VCaP (cell line): ENCODE measurements around the gene SEMA5B.

ENCODE experiments used
- H3K27ac ChIP-seq: fragments of 450-650 bp; 2 replicates; pipeline ENCODE4 v1.5.1; 2017
- TF ChIP-seq, protein P1 (sequence below): fragments of 450-650 bp; conservative IDR thresholded peaks from 2 replicates; pipeline ENCODE4 v1.5.1; 2017; ENCODE audit warnings: mild to moderate bottlenecking, moderate library complexity

The SEMA5B gene

DNA sequence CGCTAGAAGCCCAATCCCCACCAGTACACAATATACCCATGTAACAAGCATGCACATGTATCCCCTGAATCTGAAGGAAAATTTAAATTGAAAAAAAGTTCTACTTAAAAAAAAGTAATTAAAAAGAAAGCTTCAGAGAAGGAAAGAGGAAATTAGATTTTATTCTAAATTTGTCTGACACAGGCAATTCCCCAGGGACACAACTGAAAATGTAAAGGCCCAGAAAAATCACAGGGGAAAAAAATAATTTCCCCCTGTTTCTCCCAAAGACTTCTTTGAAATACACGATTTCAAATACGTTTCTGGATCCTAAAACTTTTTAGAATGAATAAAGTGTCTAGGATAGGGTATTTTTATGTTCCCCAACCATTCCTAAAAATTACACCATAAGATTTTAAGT lies 42.9 kb downstream of the SEMA5B start:
- H3K27ac ChIP-seq: no peak overlapping the region
- TF ChIP-seq, protein P1, sequence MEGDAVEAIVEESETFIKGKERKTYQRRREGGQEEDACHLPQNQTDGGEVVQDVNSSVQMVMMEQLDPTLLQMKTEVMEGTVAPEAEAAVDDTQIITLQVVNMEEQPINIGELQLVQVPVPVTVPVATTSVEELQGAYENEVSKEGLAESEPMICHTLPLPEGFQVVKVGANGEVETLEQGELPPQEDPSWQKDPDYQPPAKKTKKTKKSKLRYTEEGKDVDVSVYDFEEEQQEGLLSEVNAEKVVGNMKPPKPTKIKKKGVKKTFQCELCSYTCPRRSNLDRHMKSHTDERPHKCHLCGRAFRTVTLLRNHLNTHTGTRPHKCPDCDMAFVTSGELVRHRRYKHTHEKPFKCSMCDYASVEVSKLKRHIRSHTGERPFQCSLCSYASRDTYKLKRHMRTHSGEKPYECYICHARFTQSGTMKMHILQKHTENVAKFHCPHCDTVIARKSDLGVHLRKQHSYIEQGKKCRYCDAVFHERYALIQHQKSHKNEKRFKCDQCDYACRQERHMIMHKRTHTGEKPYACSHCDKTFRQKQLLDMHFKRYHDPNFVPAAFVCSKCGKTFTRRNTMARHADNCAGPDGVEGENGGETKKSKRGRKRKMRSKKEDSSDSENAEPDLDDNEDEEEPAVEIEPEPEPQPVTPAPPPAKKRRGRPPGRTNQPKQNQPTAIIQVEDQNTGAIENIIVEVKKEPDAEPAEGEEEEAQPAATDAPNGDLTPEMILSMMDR: no peak

DNA sequence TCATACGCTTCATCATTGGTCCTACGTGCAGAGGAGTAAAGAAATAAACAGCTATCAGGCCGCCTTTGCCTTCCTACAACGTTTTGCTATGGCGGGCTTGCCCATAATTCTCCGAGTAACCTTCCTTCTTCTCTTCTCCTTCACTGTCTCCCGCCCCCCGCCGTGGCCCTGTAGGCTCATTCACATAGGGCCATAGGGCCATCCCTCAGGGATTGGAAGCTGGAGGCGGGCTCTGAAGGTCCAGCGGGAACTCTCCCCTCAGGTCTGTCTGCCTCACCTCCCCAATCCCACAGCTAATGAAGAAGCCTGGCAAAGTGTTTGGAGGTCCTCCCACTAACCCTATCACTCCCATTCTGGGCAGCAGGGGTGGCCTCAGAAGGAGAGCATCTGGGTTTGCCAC lies 43.6 kb downstream of the SEMA5B start:
- TF ChIP-seq, protein P1: no peak
- H3K27ac ChIP-seq: peak overlapping the region; percentile 48; the same call in 1 of the 2 replicates

DNA sequence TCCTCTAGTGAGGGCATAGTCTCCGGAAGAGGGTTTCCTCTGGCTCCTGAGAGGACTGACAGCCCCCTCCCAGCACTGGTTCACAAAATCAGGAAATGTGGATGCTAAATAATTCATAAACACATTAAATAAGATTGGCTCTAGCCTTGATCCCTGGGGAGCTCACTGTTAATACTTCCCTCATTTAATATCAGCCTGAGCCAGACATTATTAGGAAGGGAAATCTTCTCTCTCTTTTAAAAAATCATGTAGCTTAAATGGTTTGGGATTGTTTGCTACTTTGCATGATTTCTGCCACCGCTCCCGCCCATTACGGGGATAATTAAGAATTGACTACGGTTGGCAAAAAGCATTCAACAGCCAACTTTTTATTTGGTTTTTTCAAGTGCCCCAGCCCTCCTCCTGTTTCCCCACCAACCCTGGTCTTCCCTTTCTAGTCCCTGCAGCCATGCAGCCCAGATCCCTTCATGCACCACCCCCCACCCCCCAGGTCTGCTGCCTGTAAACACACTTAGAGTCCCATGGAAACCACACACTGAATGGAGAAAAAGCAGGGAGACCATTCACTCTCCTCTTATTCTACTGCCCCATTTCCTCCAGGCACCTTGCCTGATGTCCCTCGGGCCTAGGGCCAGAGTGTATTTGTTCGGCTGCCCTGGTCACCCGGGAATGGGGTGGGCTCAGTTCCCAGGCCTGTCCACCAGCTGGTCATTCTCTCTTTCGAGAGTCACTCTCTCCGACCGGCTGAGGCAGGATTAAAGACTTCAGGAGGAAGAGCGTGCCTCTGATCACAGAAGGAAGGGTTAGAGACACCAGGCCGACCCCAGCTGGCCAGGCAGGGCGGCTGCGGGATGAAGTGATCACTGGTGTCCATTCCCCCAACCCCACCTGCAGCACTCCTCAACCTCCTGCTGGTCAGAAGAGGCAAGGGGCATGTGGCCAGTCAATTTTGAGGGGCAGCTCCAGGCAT lies 45.1 kb downstream of the SEMA5B start:
- H3K27ac ChIP-seq: peak overlapping the region; percentile 48; the same call in 1 of the 2 replicates
- TF ChIP-seq, protein P1: no peak

DNA sequence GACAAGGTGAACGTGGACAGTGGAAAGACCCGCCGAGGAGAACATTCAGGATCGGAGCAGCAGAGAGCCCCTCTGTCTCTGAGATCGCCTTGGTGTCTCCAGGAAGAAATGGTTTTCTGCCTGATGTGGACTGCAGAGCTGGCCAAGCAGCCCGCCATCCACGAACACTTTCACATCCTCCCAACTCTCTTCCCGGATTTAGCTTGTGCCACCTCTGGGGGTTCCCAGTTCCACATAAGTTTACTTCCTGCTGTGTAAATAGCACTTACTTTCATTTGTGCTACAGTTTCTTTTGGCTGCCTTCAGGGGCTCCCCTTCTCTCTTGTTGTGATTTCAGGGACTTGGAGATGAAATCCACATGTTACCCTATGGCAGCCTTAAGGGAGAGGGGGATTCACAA lies 48.4 kb downstream of the SEMA5B start:
- no peak overlapping the region for H3K27ac ChIP-seq
- TF ChIP-seq, protein P1: no peak

DNA sequence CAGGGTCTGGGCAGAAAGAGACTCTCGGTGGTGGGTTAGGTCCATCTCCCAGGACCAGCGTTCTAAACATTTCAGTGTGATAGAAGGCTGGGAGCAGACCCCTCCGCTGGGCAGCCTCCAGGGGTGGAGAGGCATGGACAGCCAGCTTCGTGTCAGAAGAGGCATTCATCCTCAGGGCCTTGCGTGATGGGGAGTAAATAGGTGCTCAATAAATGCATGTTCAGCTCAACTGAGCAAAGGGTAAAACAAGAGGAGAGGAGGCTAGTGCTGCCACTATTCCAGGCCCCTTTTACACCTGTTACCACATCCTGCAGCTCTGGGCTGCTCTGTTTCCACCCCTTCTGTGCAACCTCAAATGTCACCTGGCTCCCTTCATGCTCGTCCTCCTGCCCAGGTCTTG lies 49.0 kb downstream of the SEMA5B start:
- no peak overlapping the region for H3K27ac ChIP-seq
- TF ChIP-seq, protein P1: no peak

DNA sequence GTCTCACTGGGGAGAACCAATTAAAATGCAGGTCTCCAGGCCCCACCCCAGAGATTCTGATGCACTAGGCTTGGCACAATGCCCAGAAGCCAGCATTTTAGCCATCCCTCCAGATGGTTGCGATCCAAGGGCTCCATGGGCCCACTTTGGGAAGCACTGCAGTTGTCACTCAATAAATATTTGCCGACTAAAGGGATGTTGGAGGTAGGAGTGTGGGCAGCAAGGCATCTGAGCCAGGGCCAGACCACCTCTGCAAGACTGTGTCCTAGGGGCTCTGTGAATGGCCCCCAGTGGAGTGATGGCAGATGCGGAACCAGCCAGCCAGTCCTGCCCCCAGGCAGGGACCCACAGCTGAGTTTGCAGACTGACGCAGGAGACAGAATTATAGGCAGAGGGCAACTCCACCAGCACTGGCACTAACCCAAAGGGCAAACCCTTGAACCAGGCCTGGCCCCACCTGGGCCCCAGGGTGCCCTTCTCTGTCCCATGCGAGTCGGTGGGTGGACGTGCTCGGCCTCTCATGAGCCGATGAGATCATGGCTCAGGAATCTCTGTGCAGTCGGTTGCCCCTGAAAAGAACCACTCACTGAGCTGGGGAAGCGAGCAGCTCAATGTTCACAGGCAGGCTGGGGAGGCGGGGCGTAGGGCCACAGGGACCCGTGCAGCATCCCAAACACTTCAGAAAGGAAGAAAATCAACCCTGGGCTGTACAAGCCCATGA lies 49.7 kb downstream of the SEMA5B start:
- no peak overlapping the region for H3K27ac ChIP-seq
- TF ChIP-seq, protein P1: no peak

DNA sequence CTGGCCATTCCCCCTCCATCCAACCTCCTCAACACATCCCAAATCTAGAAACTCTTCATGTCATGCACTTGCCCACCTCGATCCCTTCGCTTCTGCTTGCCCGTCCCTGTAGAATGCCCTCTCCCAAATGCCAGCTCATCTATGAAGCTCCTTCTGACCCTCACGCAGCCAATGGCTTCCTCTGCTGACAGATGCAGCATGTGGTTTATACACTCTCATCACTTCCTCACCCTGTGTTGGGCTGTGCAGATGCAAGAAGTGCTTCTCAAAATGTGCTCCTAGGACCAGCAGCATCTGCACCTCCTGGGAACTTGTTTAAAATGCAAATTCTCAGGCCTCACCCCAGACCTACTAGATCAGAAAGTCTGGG lies 51.7 kb downstream of the SEMA5B start:
- TF ChIP-seq, protein P1: no peak
- peak overlapping the region; percentile 61 for H3K27ac ChIP-seq
